Mucosa of descending colon (tissue), 3 donors: ENCODE results near the gene ILDR2. TPM values are rescaled to one million over a fixed set of nuclear protein-coding genes. Genes with fewer than 3 reads are reported as not detected.

ENCODE experiments used
- ATAC-seq: fragments of 200-7000 bp; cut with Tn5 transposase; one replicate; pipeline ENCODE4 v1.9.1; 2020; ENCODE audit warnings: mild to moderate bottlenecking, moderate library complexity
- DNase-seq, 3 donors: peaks; one replicate each; pipeline ENCODE4 v3.0.0-alpha.2; 2020
- H3K36me3 ChIP-seq: fragments of 200-600 bp; one replicate; pipeline ENCODE4 v1.8.0; 2021; ENCODE audit warnings: low read depth, mild to moderate bottlenecking
- H3K4me1 ChIP-seq: fragments of 200-600 bp; one replicate; pipeline ENCODE4 v1.8.0; 2021; ENCODE audit warnings: low read depth, mild to moderate bottlenecking
- H3K4me3 ChIP-seq: fragments of 200-600 bp; one replicate; pipeline ENCODE4 v1.8.0; 2021; ENCODE audit warnings: mild to moderate bottlenecking
- H3K9me3 ChIP-seq: fragments of 200-600 bp; one replicate; pipeline ENCODE4 v1.8.0; 2021; ENCODE audit warnings: mild to moderate bottlenecking
- intact Hi-C, 2 donors: fragments of 100-400 bp; cut with DNase I in 1 of 2; cut with micrococcal nuclease in 1 of 2; formaldehyde crosslinking; loops; one replicate each; pipeline versions ENCODE4 v1.11.0 to v1.11.1; 2022; cut with DNase I, micrococcal nuclease
- total RNA-seq, 3 donors: library from RNA; stranded (reverse); fragmentation: NEBNext Ultra II Directional in 2 of 3; extraction: Animal tissue kit (Norgen Biotek cat#: 25700) in 2 of 3; gene quantifications; one replicate each; pipeline versions ENCODE4 v1.2.1 to v1.2.4, GENCODE V29; 2021 to 2023
- TF ChIP-seq, protein P1 (sequence below): fragments of 200-600 bp; IDR thresholded peaks from one replicate; pipeline ENCODE4 v1.8.0; 2022; ENCODE audit warnings: antibody characterized with exemption, mild to moderate bottlenecking
- donor health status: DM: no; HTN: no; CAD: no; lungs with moderate emphysema.
- donor health status: DM: no; HTN: no; CAD: no.
- donor health status: DM: no; HTN: yes; CAD: no.

ILDR2 gene
- total RNA-seq, 3 donors from 2014 or later: 0.46 to 7.3 (median 0.52) TPM

DNA sequence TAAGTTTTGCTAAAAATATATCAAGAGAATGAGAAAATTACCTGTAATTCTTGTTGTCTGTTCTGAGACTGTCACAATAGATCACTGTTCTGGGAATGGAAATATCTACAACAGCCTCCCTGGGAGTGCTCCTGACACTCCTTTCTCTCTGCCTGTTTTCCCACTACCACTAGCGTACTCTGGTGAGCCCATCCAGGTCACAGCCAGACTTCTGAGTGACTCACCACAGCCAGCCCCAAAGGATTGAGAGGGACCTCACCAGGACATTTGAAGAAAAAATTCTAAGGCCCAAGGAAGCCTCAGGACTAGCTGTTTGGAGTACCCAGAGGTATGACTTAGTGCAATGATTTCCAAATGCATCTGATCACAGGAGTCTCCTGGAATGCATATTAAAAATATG is 60.3 kb downstream of the ILDR2 start:
- intact Hi-C loops: no loop called here

DNA sequence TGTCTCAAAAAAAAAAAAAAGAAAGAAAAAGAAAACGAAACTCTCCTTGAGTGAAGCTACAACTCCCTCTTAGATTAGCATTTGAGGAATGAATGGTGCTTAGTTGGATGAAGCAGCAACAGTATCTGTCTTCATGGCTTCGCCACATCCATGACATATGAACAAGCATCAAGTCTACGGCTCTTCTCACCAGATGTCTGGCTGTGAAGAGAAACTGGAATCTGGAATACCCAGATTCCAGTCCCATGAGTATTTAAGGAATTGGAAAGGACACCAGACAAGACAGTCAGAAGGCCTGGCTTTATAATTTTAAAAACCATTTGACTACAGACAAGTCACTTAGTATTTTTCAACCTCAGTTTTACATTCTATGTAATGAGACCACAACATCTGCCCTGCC is 61.2 kb downstream of the ILDR2 start:
- ATAC-seq: no peak
- TF ChIP-seq, protein P1, sequence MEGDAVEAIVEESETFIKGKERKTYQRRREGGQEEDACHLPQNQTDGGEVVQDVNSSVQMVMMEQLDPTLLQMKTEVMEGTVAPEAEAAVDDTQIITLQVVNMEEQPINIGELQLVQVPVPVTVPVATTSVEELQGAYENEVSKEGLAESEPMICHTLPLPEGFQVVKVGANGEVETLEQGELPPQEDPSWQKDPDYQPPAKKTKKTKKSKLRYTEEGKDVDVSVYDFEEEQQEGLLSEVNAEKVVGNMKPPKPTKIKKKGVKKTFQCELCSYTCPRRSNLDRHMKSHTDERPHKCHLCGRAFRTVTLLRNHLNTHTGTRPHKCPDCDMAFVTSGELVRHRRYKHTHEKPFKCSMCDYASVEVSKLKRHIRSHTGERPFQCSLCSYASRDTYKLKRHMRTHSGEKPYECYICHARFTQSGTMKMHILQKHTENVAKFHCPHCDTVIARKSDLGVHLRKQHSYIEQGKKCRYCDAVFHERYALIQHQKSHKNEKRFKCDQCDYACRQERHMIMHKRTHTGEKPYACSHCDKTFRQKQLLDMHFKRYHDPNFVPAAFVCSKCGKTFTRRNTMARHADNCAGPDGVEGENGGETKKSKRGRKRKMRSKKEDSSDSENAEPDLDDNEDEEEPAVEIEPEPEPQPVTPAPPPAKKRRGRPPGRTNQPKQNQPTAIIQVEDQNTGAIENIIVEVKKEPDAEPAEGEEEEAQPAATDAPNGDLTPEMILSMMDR: no peak
- no peak for DNase-seq
- no peaks in the 10 kb centered on the region for H3K36me3 ChIP-seq
- no peaks in the 10 kb centered on the region for H3K4me1 ChIP-seq
- H3K4me3 ChIP-seq: no peak overlapping the region
- intact Hi-C loops: loop anchor here in 1 of 2 donors (5.0 kb wide), 1 partner anchor 143 kb away; no protein-coding TSS in a partner anchor
- H3K9me3 ChIP-seq: no peaks in the 10 kb centered on the region

More for the DNA sequence above, 60.3 kb downstream of the ILDR2 start:
- Histone ChIP-seq H3K4me3 (no peak overlapping the region), H3K4me1 (no peaks in the 10 kb centered on the region), H3K9me3 (no peaks in the 10 kb centered on the region), H3K36me3 (no peaks in the 10 kb centered on the region)
- ATAC-seq: no peak
- DNase-seq: no peak
- TF ChIP-seq, protein P1: no peak

- H3K9me3 ChIP-seq: no peaks in the 10 kb centered on the region
- H3K4me3 ChIP-seq: no peak overlapping the region
- no peaks in the 10 kb centered on the region for H3K36me3 ChIP-seq
- intact Hi-C loops: loop anchor here (2.0 to 5.0 kb wide), 2 partner anchors 146 to 147 kb away; no protein-coding TSS in a partner anchor
- ATAC-seq: no peak
- H3K4me1 ChIP-seq: no peaks in the 10 kb centered on the region
- TF ChIP-seq, protein P1: no peak
- no peak for DNase-seq
Observed at GRCh38 chr1:166911624-166912023, 63.7 kb downstream of the ILDR2 start.

GRCh38 chr1:166910396-166910994 is 64.8 kb downstream of the ILDR2 start:
- H3K9me3 ChIP-seq: no peaks in the 10 kb centered on the region
- intact Hi-C loops: loop anchor here (2.0 to 5.0 kb wide), 2 partner anchors 147 to 148 kb away; no protein-coding TSS in a partner anchor
- H3K36me3 ChIP-seq: no peaks in the 10 kb centered on the region
- TF ChIP-seq, protein P1: peak; percentile 74
- DNase-seq: peak in 2 of 3 donors; percentile 56 to 92
- no peaks in the 10 kb centered on the region for H3K4me1 ChIP-seq
- peak; percentile 100 for ATAC-seq
- H3K4me3 ChIP-seq: no peak overlapping the region

- ATAC-seq (no peak), DNase-seq (no peak)
- intact Hi-C loops: no loop called here
- H3K36me3 ChIP-seq: no peaks in the 10 kb centered on the region
- H3K9me3 ChIP-seq: no peaks in the 10 kb centered on the region
- no peaks in the 10 kb centered on the region for H3K4me1 ChIP-seq
- TF ChIP-seq, protein P1: no peak
- H3K4me3 ChIP-seq: no peak overlapping the region
Observed at GRCh38 chr1:166908942-166909341, 66.4 kb downstream of the ILDR2 start.
